Effector memory CD8-positive, alpha-beta T cell (primary cell): ENCODE data around the gene HSD17B8.

ENCODE experiments used
- ATAC-seq: fragments of 150-1000 bp; cut with Tn5 transposase; replicated peaks from 2 replicates; pipeline ENCODE4 v1.10.0; 2021; ENCODE audit warnings: mild to moderate bottlenecking, moderate library complexity
- DNase-seq, 3 experiments: peaks; one replicate each; pipeline ENCODE4 v3.0.0; 2021
- H3K27ac Mint-ChIP-seq, 2 donors: one replicate each; pipeline ENCODE4 v1.8.0; 2022; ENCODE audit warnings: mild to moderate bottlenecking in 2 of 2, mixed read lengths in 2 of 2, moderate library complexity in 2 of 2
- H3K27me3 Mint-ChIP-seq, 2 donors: one replicate each; pipeline ENCODE4 v1.8.0; 2022; ENCODE audit warnings: mixed read lengths in 2 of 2
- H3K36me3 Mint-ChIP-seq: one replicate; pipeline ENCODE4 v1.8.0; 2022; ENCODE audit warnings: mild to moderate bottlenecking, moderate library complexity, mixed read lengths; ENCODE audit not compliant: insufficient read depth
- H3K4me1 Mint-ChIP-seq, 2 donors: one replicate each; pipeline ENCODE4 v1.8.0; 2022; ENCODE audit warnings: low read depth in 2 of 2, mixed read lengths in 2 of 2
- H3K4me3 Mint-ChIP-seq, 2 donors: one replicate each; pipeline ENCODE4 v1.8.0; 2022; ENCODE audit warnings: mild to moderate bottlenecking in 2 of 2, mixed read lengths in 2 of 2, moderate library complexity in 2 of 2
- H3K9me3 Mint-ChIP-seq, 2 donors: one replicate each; pipeline ENCODE4 v1.8.0; 2022; ENCODE audit warnings: mixed read lengths in 2 of 2

HSD17B8 gene

GRCh38 chr6:33236328-33236727 is 31.9 kb downstream of the HSD17B8 start:
- Mint-ChIP-seq H3K27ac (no peak overlapping the region), H3K9me3 (no peaks in the 10 kb centered on the region), H3K27me3 (peaks cover 43 to 69% of the 10 kb centered on the region in 2 donors), H3K4me3 (no peak overlapping the region), H3K36me3 (peaks cover 3% of the 10 kb centered on the region), H3K4me1 (no peaks in the 10 kb centered on the region)
- ATAC-seq (no peak), DNase-seq (no peak)

- DNase-seq = no peak
- Mint-ChIP-seq H3K4me3 (no peak overlapping the region), H3K4me1 (no peaks in the 10 kb centered on the region), H3K36me3 (peaks cover 3% of the 10 kb centered on the region), H3K27me3 (peaks cover 39 to 64% of the 10 kb centered on the region in 2 donors), H3K9me3 (no peaks in the 10 kb centered on the region), H3K27ac (no peak overlapping the region)
- ATAC-seq = no peak
Observed at GRCh38 chr6:33236852-33237251, 32.4 kb downstream of the HSD17B8 start.

GRCh38 chr6:33237741-33238140 is 33.3 kb downstream of the HSD17B8 start:
- Mint-ChIP-seq H3K4me3 (no peak overlapping the region), H3K27ac (no peak overlapping the region), H3K4me1 (no peaks in the 10 kb centered on the region), H3K27me3 (peaks cover 39 to 55% of the 10 kb centered on the region in 2 donors), H3K36me3 (peaks cover 3% of the 10 kb centered on the region), H3K9me3 (no peaks in the 10 kb centered on the region)
- ATAC-seq = no peak
- DNase-seq = no peak

- Mint-ChIP-seq H3K4me3 (no peak overlapping the region), H3K36me3 (peaks cover 7% of the 10 kb centered on the region), H3K27ac (no peak overlapping the region), H3K9me3 (no peaks in the 10 kb centered on the region), H3K4me1 (no peaks in the 10 kb centered on the region), H3K27me3 (peaks cover 20 to 28% of the 10 kb centered on the region in 2 donors)
- DNase-seq (no peak), ATAC-seq (peak; percentile 26)
Observed at GRCh38 chr6:33241968-33242367, 37.5 kb downstream of the HSD17B8 start.

GRCh38 chr6:33243476-33243875 is 39.0 kb downstream of the HSD17B8 start:
- DNase-seq (no peak), ATAC-seq (no peak)
- H3K27ac Mint-ChIP-seq = no peak overlapping the region
- peaks cover 2 to 5% of the 10 kb centered on the region in 2 donors for H3K4me1 Mint-ChIP-seq
- H3K9me3 Mint-ChIP-seq = no peaks in the 10 kb centered on the region
- H3K27me3 Mint-ChIP-seq = peaks cover 20 to 25% of the 10 kb centered on the region in 2 donors
- no peak overlapping the region for H3K4me3 Mint-ChIP-seq
- peaks cover 7% of the 10 kb centered on the region for H3K36me3 Mint-ChIP-seq

DNA sequence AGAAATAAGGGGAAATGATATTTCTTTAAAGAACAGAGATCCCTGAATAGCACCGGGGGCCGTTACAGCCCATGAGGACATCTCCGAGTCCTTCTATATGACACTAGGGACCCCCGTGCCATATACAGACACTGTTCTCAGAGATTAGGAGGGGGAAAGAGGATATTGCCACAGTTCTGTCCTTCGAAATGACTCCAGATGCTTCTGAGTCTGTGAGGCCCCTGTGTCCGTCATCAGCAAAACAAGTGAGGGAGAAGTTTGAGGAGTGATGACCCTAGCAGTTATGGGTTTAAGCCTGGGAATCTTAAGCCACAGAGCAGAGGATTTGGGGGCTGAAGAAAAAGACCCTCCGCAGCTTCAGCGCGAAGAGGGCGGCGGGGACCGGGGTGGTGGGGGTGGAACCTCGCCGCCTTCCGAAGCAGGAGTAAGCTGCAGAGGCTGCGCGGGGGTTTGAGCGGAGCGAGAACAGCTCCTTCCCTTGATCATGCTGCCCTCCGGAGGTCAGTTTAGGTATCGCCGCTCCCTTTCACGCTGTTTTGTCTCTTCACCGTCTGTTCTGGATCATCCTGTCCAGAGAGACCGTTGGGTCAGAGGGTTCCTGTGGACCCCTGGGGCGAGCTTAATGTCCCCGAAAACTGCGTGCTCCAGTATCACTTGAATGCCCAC is 43.7 kb downstream of the HSD17B8 start:
- Mint-ChIP-seq H3K27ac (peak overlapping the region; percentile 96 to 97), H3K9me3 (no peaks in the 10 kb centered on the region), H3K36me3 (peaks cover 19% of the 10 kb centered on the region), H3K27me3 (peaks cover 0 to 6% of the 10 kb centered on the region in 2 donors), H3K4me3 (peak overlapping the region; percentile 90 to 92), H3K4me1 (peaks cover 26% of the 10 kb centered on the region in 2 donors)
- ATAC-seq = peak; percentile 40
- peak; percentile 89 to 95 (median 92) for DNase-seq

GRCh38 chr6:33248643-33248931 is 44.1 kb downstream of the HSD17B8 start:
- ATAC-seq = peak; percentile 20
- DNase-seq = no peak
- Mint-ChIP-seq H3K4me1 (peaks cover 26% of the 10 kb centered on the region in 2 donors), H3K27me3 (peaks cover 0 to 2% of the 10 kb centered on the region in 2 donors), H3K9me3 (no peaks in the 10 kb centered on the region), H3K36me3 (peaks cover 21% of the 10 kb centered on the region), H3K4me3 (peak overlapping the region; percentile 90 to 92), H3K27ac (peak overlapping the region; percentile 96 to 97)

DNA sequence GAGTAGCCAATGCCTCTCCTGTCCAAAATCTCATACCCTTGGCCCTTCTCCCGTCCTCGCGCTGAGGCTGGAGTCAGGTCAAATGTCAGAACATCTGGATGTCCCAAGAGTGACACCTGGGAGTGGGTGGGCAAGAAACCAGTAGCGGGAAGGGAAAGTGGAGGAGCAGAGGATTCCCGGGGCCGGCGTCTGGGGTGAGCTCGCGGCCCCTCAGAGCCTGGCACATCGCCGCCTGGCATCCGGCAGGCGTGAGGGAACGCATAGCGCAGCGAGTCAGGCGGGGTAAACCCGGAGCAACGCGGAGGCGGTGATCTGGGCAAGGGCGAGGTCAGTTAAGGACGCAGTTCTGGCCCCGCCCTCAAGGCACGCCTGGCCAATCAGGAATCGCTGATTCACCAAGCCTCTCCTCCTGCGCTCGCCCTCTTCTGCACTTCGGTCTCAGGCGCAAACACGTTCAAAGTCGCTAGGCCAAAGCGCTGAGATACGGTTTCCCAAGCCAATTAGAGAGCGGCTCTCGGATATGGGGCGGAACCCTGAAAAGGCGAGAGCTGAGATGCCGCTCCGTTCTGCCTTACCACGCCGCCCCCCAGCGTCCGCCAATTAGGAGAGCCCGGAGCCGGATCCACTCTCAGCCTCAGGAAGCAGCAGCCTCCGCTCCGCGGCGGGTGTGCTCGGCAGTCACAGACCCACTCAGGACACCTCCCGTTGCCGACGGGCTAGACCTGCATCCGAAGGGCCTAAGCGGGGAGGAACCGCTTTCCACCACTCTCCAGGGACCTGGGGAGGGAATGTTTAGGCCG is 44.7 kb downstream of the HSD17B8 start:
- Mint-ChIP-seq H3K27me3 (no peaks in the 10 kb centered on the region), H3K36me3 (peaks cover 17% of the 10 kb centered on the region), H3K4me1 (peaks cover 26% of the 10 kb centered on the region in 2 donors), H3K4me3 (peak overlapping the region; percentile 90 to 92), H3K9me3 (no peaks in the 10 kb centered on the region), H3K27ac (peak overlapping the region; percentile 96 to 97)
- DNase-seq (peak; percentile 93 to 96 (median 95)), ATAC-seq (peak; percentile 84)

GRCh38 chr6:33249732-33250630 is 45.5 kb downstream of the HSD17B8 start:
- Mint-ChIP-seq H3K27ac (peak overlapping the region; percentile 96 to 97), H3K36me3 (peaks cover 17% of the 10 kb centered on the region), H3K4me3 (peak overlapping the region; percentile 90 to 92), H3K4me1 (peaks cover 26% of the 10 kb centered on the region in 2 donors), H3K27me3 (no peaks in the 10 kb centered on the region), H3K9me3 (no peaks in the 10 kb centered on the region)
- DNase-seq = no peak
- no peak for ATAC-seq

DNA sequence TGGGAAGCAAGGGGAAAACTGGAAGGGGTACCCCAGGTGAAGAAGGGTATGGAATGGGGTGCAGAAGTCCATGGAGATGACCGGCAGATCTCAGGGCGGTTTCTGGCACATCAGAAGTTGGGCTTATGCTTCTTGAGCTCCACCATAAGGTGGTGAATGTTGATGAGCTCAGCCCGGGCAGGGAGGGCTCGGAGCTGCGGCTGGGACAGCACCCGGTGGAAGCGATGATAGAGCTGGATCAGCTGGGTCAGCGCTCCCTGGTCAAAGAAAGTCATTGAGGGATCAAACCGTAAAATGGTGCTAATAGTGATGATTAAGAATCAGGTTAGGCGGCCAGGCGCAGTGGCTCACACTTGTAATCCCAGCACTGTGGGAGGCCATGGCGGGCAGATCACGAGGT is 46.3 kb downstream of the HSD17B8 start:
- Mint-ChIP-seq H3K27ac (peak overlapping the region in 1 of 2 donors; percentile 97), H3K4me1 (peaks cover 26% of the 10 kb centered on the region in 2 donors), H3K36me3 (peaks cover 21% of the 10 kb centered on the region), H3K4me3 (peak overlapping the region in 1 of 2 donors; percentile 90), H3K27me3 (no peaks in the 10 kb centered on the region), H3K9me3 (no peaks in the 10 kb centered on the region)
- ATAC-seq = no peak
- no peak for DNase-seq

GRCh38 chr6:33251395-33252012 is 47.0 kb downstream of the HSD17B8 start:
- H3K27ac Mint-ChIP-seq = no peak overlapping the region
- H3K4me3 Mint-ChIP-seq = no peak overlapping the region
- no peak for ATAC-seq

DNA sequence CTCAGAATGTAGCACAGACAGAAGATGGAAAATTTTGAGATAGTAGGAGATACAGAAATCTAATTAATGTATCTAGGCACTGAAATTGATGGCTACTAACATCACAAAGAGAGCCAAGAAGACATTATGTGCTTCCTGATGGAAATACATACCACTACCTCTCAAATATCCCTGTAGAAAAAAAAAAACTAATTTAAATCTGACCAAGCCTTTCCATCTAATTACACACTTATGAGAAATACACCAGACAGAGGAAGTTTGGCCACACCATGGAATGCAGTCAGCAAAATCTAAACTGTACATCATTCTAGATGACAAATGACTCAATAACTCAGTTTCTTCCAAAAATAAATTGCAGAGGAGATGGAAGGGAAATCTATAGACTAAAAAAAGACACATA is 48.3 kb downstream of the HSD17B8 start:
- H3K4me1 Mint-ChIP-seq = peaks cover 26% of the 10 kb centered on the region in 2 donors
- ATAC-seq (no peak), DNase-seq (no peak)
- H3K36me3 Mint-ChIP-seq = peaks cover 30% of the 10 kb centered on the region
- H3K27ac Mint-ChIP-seq = no peak overlapping the region
- no peaks in the 10 kb centered on the region for H3K27me3 Mint-ChIP-seq
- H3K9me3 Mint-ChIP-seq = no peaks in the 10 kb centered on the region
- no peak overlapping the region for H3K4me3 Mint-ChIP-seq

More at GRCh38 chr6:33251395-33252012, 47.0 kb downstream of the HSD17B8 start:
- peaks cover 26% of the 10 kb centered on the region in 2 donors for H3K4me1 Mint-ChIP-seq
- no peaks in the 10 kb centered on the region for H3K27me3 Mint-ChIP-seq
- no peak for DNase-seq
- H3K9me3 Mint-ChIP-seq = no peaks in the 10 kb centered on the region
- H3K36me3 Mint-ChIP-seq = peaks cover 26% of the 10 kb centered on the region

DNA sequence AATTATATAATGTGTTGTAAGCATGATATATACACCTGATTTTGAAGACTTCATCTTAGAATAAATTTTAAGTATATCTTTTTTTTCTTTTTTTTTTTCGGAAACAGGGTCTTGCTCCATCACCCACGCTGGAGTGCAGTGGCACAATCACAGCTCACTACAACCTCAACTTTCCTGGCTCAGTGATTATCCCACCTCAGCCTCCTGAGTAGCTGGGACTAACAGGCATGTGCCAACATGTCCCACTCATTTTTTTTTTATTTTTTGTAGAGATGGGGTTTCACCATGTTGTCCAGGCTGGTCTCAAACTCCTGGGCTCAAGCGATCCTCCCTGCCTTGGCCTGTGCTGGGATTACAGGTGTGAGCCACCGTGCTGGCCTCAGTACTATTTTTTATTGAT is 50.1 kb downstream of the HSD17B8 start:
- Mint-ChIP-seq H3K4me1 (peaks cover 12 to 17% of the 10 kb centered on the region in 2 donors), H3K4me3 (no peak overlapping the region), H3K9me3 (no peaks in the 10 kb centered on the region), H3K27ac (no peak overlapping the region), H3K36me3 (peaks cover 31% of the 10 kb centered on the region), H3K27me3 (no peaks in the 10 kb centered on the region)
- ATAC-seq (no peak), DNase-seq (no peak)
